Vagina (tissue), 2 donors: Measurements from ENCODE around the gene ANKS1A.

Experiments used
- CTCF ChIP-seq, 3 experiments: fragments of 450-650 bp in 2 of 3; fragments of 200-600 bp in 1 of 3; sonication (generic) in 1 of 3; IDR thresholded peaks; one replicate each; pipeline ENCODE4 v1.5.1; 2017 to 2019; ENCODE audit warnings: antibody characterized with exemption in 3 of 3, mild to moderate bottlenecking in 2 of 3, moderate library complexity in 2 of 3
- POLR2A ChIP-seq, 2 donors: fragments of 450-650 bp; IDR thresholded peaks; one replicate each; pipeline ENCODE4 v1.6.1; 2017; ENCODE audit warnings: antibody characterized with exemption in 2 of 2, mild to moderate bottlenecking in 2 of 2, moderate library complexity in 2 of 2

- TF ChIP-seq CTCF (IDR thresholded peaks at IDR 0.05) (no peak), POLR2A (IDR thresholded peaks at IDR 0.05) (no peak)
Measured at GRCh38 chr6:35047265-35048011, 158.4 kb downstream of the ANKS1A start.
